HL-60 (cell line): ENCODE data around the gene DUSP6.

Experiments
- DNase-seq, 2 experiments: peaks; one replicate each; pipeline ENCODE4 v3.0.0-alpha.2; 2010 to 2020; ENCODE audit warnings: low read depth in 1 of 2, low spot score in 1 of 2
- H3K27ac ChIP-seq: fragments of 250-450 bp; sonication (Bioruptor Pico); replicated peaks from 2 replicates; pipeline ENCODE4 v1.5.1; 2020; ENCODE audit warnings: mild to moderate bottlenecking, moderate library complexity
- H3K27me3 ChIP-seq: fragments of 250-450 bp; sonication (Bioruptor Pico); 2 replicates; pipeline ENCODE4 v1.5.1; 2021; ENCODE audit warnings: mild to moderate bottlenecking, moderate library complexity; ENCODE audit not compliant: insufficient read depth, poor library complexity, severe bottlenecking
- H3K4me3 ChIP-seq: replicated peaks from 2 replicates; pipeline ENCODE4 v1.5.1; 2011; ENCODE audit warnings: mild to moderate bottlenecking, control low read depth, low read length; ENCODE audit not compliant: insufficient read depth
- CTCF ChIP-seq: IDR thresholded peaks from one replicate; pipeline ENCODE4 v1.5.1; 2011; ENCODE audit warnings: low read length, control low read depth, inconsistent platforms; ENCODE audit not compliant: insufficient read depth
- GABPA ChIP-seq: IDR thresholded peaks from 2 replicates; pipeline ENCODE4 v1.6.1; 2012; ENCODE audit warnings: low read depth
- POLR2AphosphoS5 ChIP-seq: IDR thresholded peaks from 2 replicates; pipeline ENCODE4 v1.6.1; 2012; ENCODE audit warnings: low read depth
- REST ChIP-seq: IDR thresholded peaks from 2 replicates; pipeline ENCODE4 v1.6.1; 2012; ENCODE audit warnings: low read depth; ENCODE audit not compliant: insufficient replicate concordance
- SPI1 ChIP-seq: IDR thresholded peaks from 2 replicates; pipeline ENCODE4 v1.6.1; 2012; ENCODE audit warnings: low read depth, mild to moderate bottlenecking, borderline replicate concordance
- long read RNA-seq: library from polyadenylated mRNA; unstranded; transcript quantifications from one replicate; pipeline ENCODE4 v2.0.0, GENCODE V29; 2020

The DUSP6 gene
- long read RNA-seq, full-length matches to known transcripts, result 198 of 200 reads
- long read RNA-seq, partial matches to known transcripts, result 2 of 200 reads
- long read RNA-seq, other reads (novel, unspliced or antisense), result 0 of 200 reads

GRCh38 chr12:89352492-89353187 lies at the start of gene DUSP6:
DUSP6 (minus strand) TSS chr12:89352501; CDS start chr12:89352039, 462 bp downstream.
- peak; percentile 91 to 99 for DNase-seq

GRCh38 chr12:89401433-89402058 lies 49.2 kb upstream of the DUSP6 start:
- no peak for DNase-seq
- Histone ChIP-seq H3K27me3 (no peaks in the 10 kb centered on the region), H3K4me3 (no peak overlapping the region), H3K27ac (no peak overlapping the region)
- TF ChIP-seq GABPA, result no peak
- no peak for TF ChIP-seq SPI1
- no peak for TF ChIP-seq POLR2AphosphoS5
- no peak for TF ChIP-seq REST
- TF ChIP-seq CTCF, result no peak

More at GRCh38 chr12:89352492-89353187, at the start of gene DUSP6:
- Histone ChIP-seq H3K27ac (peak within 1 kb of the TSS; percentile 93), H3K4me3 (peak within 1 kb of the TSS; percentile 59), H3K27me3 (no peaks in the 10 kb centered on the region)
- peak; percentile 90 for TF ChIP-seq POLR2AphosphoS5
- TF ChIP-seq REST, result no peak
- TF ChIP-seq SPI1, result peak; percentile 65; the same call in 1 of the 2 replicates
- no peak for TF ChIP-seq CTCF
- peak; percentile 74 for TF ChIP-seq GABPA

GRCh38 chr12:89400415-89400814 lies 48.1 kb upstream of the DUSP6 start:
- no peaks in the 10 kb centered on the region for H3K27me3 ChIP-seq
- H3K4me3 ChIP-seq, result no peak overlapping the region
- TF ChIP-seq CTCF (no peak), REST (no peak), SPI1 (no peak), GABPA (no peak), POLR2AphosphoS5 (no peak)
- H3K27ac ChIP-seq, result no peak overlapping the region
- DNase-seq, result no peak
